Coronary artery (tissue), 2 donors: Measurements from ENCODE around the gene PTPN23.

Experiments
- DNase-seq: peaks from one replicate; pipeline ENCODE4 v3.0.0-alpha.2; 2017; ENCODE audit warnings: low spot score
- H3K27ac ChIP-seq, 2 donors: fragments of 200-600 bp; sonication (generic); one replicate each; pipeline ENCODE4 v1.5.1; 2016 to 2019
- H3K4me3 ChIP-seq: fragments of 200-600 bp; sonication (generic); 2 replicates; pipeline ENCODE4 v1.5.1; 2016; ENCODE audit warnings: mild to moderate bottlenecking, moderate library complexity
- CTCF ChIP-seq: fragments of 200-600 bp; sonication (generic); IDR thresholded peaks from one replicate; pipeline ENCODE4 v1.5.1; 2019; ENCODE audit warnings: antibody characterized with exemption

Gene PTPN23

DNA sequence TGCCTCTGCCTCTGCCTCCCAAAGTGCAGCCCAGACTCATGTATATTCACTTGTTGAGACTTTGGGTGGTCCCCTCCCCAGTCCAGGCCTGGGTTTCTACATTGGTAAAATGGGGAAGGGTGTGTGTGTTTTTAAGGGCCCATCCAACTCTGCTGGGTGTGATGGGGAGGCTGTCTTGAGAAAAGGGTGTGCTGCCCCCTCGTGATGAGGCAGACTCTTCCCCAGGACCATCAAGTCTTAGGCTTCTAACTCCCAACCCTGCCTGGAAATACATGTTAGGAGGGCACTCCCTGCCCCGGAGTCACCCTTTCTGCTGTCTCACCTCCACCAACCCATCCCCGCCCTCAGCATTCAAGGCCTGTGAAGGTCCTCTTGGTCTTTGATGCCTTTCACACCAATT is 4.4 kb upstream of the PTPN23 start:
- TF ChIP-seq CTCF = no peak
- DNase-seq = no peak
- H3K4me3 ChIP-seq = no peak overlapping the region
- no peak overlapping the region for H3K27ac ChIP-seq

DNA sequence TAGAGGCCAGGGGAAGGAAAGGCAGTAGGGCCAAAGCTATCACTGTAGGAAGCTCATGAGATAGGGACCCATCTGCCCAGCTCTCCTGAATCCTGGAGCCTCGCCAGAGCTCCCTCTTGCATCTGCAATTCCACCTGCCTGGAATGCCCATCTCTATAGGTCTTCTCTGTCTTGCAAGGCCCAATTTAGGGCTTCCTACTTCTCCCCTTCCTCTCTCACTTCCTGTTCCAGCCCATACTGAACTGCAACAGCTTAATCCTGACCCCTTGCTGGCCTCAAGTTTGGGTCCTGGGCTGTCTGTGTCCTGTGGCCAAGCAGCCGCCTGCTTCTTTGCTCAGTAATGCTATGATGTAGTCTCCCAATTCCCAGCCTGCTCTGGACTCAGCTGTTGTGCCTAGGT is 3.6 kb upstream of the PTPN23 start:
- no peak for TF ChIP-seq CTCF
- no peak for DNase-seq
- Histone ChIP-seq H3K4me3 (no peak overlapping the region), H3K27ac (no peak overlapping the region)

- no peak for DNase-seq
- TF ChIP-seq CTCF = no peak
- Histone ChIP-seq H3K4me3 (no peak overlapping the region), H3K27ac (no peak overlapping the region)
Observed at GRCh38 chr3:47378869-47379268, 2.0 kb upstream of the PTPN23 start.

- TF ChIP-seq CTCF = no peak
- H3K27ac ChIP-seq = no peak overlapping the region
- peak overlapping the region; percentile 95 for H3K4me3 ChIP-seq
- no peak for DNase-seq
Observed at GRCh38 chr3:47379411-47379899, 1.4 kb upstream of the PTPN23 start.

GRCh38 chr3:47380026-47380600 is 708 bp upstream of the PTPN23 start:
- DNase-seq = no peak
- TF ChIP-seq CTCF = no peak
- Histone ChIP-seq H3K27ac (peak overlapping the region; percentile 90 to 99), H3K4me3 (peak overlapping the region; percentile 95)

GRCh38 chr3:47381317-47382157 is 716 bp downstream of the PTPN23 start:
- TF ChIP-seq CTCF = no peak
- H3K27ac ChIP-seq = peak overlapping the region; percentile 90 to 99
- peak overlapping the region; percentile 95 for H3K4me3 ChIP-seq
- peak; percentile 92 for DNase-seq

- TF ChIP-seq CTCF = no peak
- no peak for DNase-seq
- Histone ChIP-seq H3K27ac (no peak overlapping the region), H3K4me3 (no peak overlapping the region)
Observed at GRCh38 chr3:47384425-47384824, 3.6 kb downstream of the PTPN23 start.
